Measurements from ENCODE around the gene PDLIM5.

PDLIM5 gene

GRCh38 chr4:94411296-94411695 is 40.4 kb upstream of the PDLIM5 start:
- H3K4me1 ChIP-seq (ENCODE audit: insufficient read depth, low read length, poor library complexity, severe bottlenecking): no peaks in the 10 kb centered on the region
- no peaks in the 10 kb centered on the region for H3K9me2 ChIP-seq (replicated peaks; ENCODE audit: low read depth, low read length)
- no peaks in the 10 kb centered on the region for H3F3A ChIP-seq (ENCODE audit: low read depth)
- no peak overlapping the region for H2AFZ ChIP-seq (ENCODE audit: low read length)
- H3K36me3 ChIP-seq (ENCODE audit: insufficient read depth, low read length): no peaks in the 10 kb centered on the region
- no peaks in the 10 kb centered on the region for H3K79me2 ChIP-seq (ENCODE audit: insufficient read depth, low read length)
- no peak overlapping the region for H3K4me2 ChIP-seq (ENCODE audit: low read depth, low read length, poor library complexity, severe bottlenecking)
- no peaks in the 10 kb centered on the region for H4K20me1 ChIP-seq (ENCODE audit: insufficient read depth, low read length, poor library complexity, severe bottlenecking)
- H3K9me3 ChIP-seq (ENCODE audit: insufficient read depth, low read depth, low read length): no peaks in the 10 kb centered on the region
- no peak for TF ChIP-seq EZH2phosphoT487 (IDR thresholded peaks at IDR 0.05; ENCODE audit: borderline replicate concordance)
- TF ChIP-seq CTCF (conservative IDR thresholded peaks at IDR 0.05; ENCODE audit: low read length): no peak
- no peak overlapping the region for H3K4me3 ChIP-seq (ENCODE audit: low read length, poor library complexity, severe bottlenecking)
- H3K9ac ChIP-seq (ENCODE audit: low read depth, low read length, poor library complexity, severe bottlenecking): no peak overlapping the region
- H3K27me3 ChIP-seq (ENCODE audit: insufficient read depth, low read length, poor library complexity, severe bottlenecking): no peaks in the 10 kb centered on the region

GRCh38 chr4:94412019-94412657 is 39.6 kb upstream of the PDLIM5 start:
- H3K4me2 ChIP-seq (ENCODE audit: low read depth, low read length, poor library complexity, severe bottlenecking): no peak overlapping the region
- no peak overlapping the region for H2AFZ ChIP-seq (ENCODE audit: low read length)
- no peaks in the 10 kb centered on the region for H3K79me2 ChIP-seq (ENCODE audit: insufficient read depth, low read length)
- no peaks in the 10 kb centered on the region for H3F3A ChIP-seq (ENCODE audit: low read depth)
- H3K9me3 ChIP-seq (ENCODE audit: insufficient read depth, low read depth, low read length): no peaks in the 10 kb centered on the region
- no peaks in the 10 kb centered on the region for H4K20me1 ChIP-seq (ENCODE audit: insufficient read depth, low read length, poor library complexity, severe bottlenecking)
- TF ChIP-seq CTCF (conservative IDR thresholded peaks at IDR 0.05; ENCODE audit: low read length): no peak
- TF ChIP-seq EZH2phosphoT487 (IDR thresholded peaks at IDR 0.05; ENCODE audit: borderline replicate concordance): no peak
- no peak overlapping the region for H3K4me3 ChIP-seq (ENCODE audit: low read length, poor library complexity, severe bottlenecking)
- no peak overlapping the region for H3K9ac ChIP-seq (ENCODE audit: low read depth, low read length, poor library complexity, severe bottlenecking)
- no peaks in the 10 kb centered on the region for H3K9me2 ChIP-seq (replicated peaks; ENCODE audit: low read depth, low read length)
- H3K27me3 ChIP-seq (ENCODE audit: insufficient read depth, low read length, poor library complexity, severe bottlenecking): no peaks in the 10 kb centered on the region
- no peaks in the 10 kb centered on the region for H3K36me3 ChIP-seq (ENCODE audit: insufficient read depth, low read length)
- H3K4me1 ChIP-seq (ENCODE audit: insufficient read depth, low read length, poor library complexity, severe bottlenecking): no peaks in the 10 kb centered on the region

- no peaks in the 10 kb centered on the region for H4K20me1 ChIP-seq (ENCODE audit: insufficient read depth, low read length, poor library complexity, severe bottlenecking)
- no peak overlapping the region for H3K9ac ChIP-seq (ENCODE audit: low read depth, low read length, poor library complexity, severe bottlenecking)
- H3K9me3 ChIP-seq (ENCODE audit: insufficient read depth, low read depth, low read length): no peaks in the 10 kb centered on the region
- no peaks in the 10 kb centered on the region for H3K27me3 ChIP-seq (ENCODE audit: insufficient read depth, low read length, poor library complexity, severe bottlenecking)
- no peaks in the 10 kb centered on the region for H3F3A ChIP-seq (ENCODE audit: low read depth)
- no peaks in the 10 kb centered on the region for H3K9me2 ChIP-seq (replicated peaks; ENCODE audit: low read depth, low read length)
- no peak for TF ChIP-seq EZH2phosphoT487 (IDR thresholded peaks at IDR 0.05; ENCODE audit: borderline replicate concordance)
- TF ChIP-seq CTCF (conservative IDR thresholded peaks at IDR 0.05; ENCODE audit: low read length): no peak
- H3K4me2 ChIP-seq (ENCODE audit: low read depth, low read length, poor library complexity, severe bottlenecking): no peak overlapping the region
- no peak overlapping the region for H3K4me3 ChIP-seq (ENCODE audit: low read length, poor library complexity, severe bottlenecking)
- H3K36me3 ChIP-seq (ENCODE audit: insufficient read depth, low read length): no peaks in the 10 kb centered on the region
- H3K4me1 ChIP-seq (ENCODE audit: insufficient read depth, low read length, poor library complexity, severe bottlenecking): no peaks in the 10 kb centered on the region
- H3K79me2 ChIP-seq (ENCODE audit: insufficient read depth, low read length): no peaks in the 10 kb centered on the region
- H2AFZ ChIP-seq (ENCODE audit: low read length): no peak overlapping the region
Measured at GRCh38 chr4:94412658-94413038, 39.1 kb upstream of the PDLIM5 start.
